Smooth muscle cell of the brain vasculature (primary cell): Measurements from ENCODE around the gene CAST.
"Not testable (repeated sequence)": the region's sequence is repeated elsewhere in the genome, so short reads cannot be mapped to it uniquely, and the experiment has no call there.

Experiments
- DNase-seq: peaks from one replicate; pipeline ENCODE4 v3.0.0-alpha.2; 2012; ENCODE audit warnings: low read depth, low spot score

Gene CAST

GRCh38 chr5:96661855-96662724 is at the start of gene CAST:
CAST (plus strand) TSS chr5:96662376; CDS start chr5:96662423, 47 bp downstream.
- no peak for DNase-seq

GRCh38 chr5:96614110-96614691 is 48.0 kb upstream of the CAST start:
- peak; percentile 76 for DNase-seq

- no peak for DNase-seq
These were observed 47.0 kb upstream of the CAST start for GRCh38 chr5:96615223-96615622.

GRCh38 chr5:96616801-96617200 is 45.4 kb upstream of the CAST start:
- DNase-seq = no peak

GRCh38 chr5:96618311-96619016 is 43.7 kb upstream of the CAST start:
- DNase-seq = not testable (repeated sequence)

- DNase-seq = no peak
These were observed 42.2 kb upstream of the CAST start for GRCh38 chr5:96619946-96620345.

GRCh38 chr5:96624596-96624995 is 37.6 kb upstream of the CAST start:
- no peak for DNase-seq

- no peak for DNase-seq
These were observed 36.8 kb upstream of the CAST start for GRCh38 chr5:96625365-96625764.

- no peak for DNase-seq
These were observed 35.2 kb upstream of the CAST start for GRCh38 chr5:96626956-96627355.

- no peak for DNase-seq
These were observed 34.3 kb upstream of the CAST start for GRCh38 chr5:96627792-96628398.

GRCh38 chr5:96628406-96628805 is 33.8 kb upstream of the CAST start:
- DNase-seq = no peak

- peak; percentile 43 for DNase-seq
These were observed 32.4 kb upstream of the CAST start for GRCh38 chr5:96629774-96630173.

- no peak for DNase-seq
These were observed 28.4 kb upstream of the CAST start for GRCh38 chr5:96633820-96634219.

GRCh38 chr5:96634881-96635280 is 27.3 kb upstream of the CAST start:
- DNase-seq = no peak

GRCh38 chr5:96636046-96636445 is 26.1 kb upstream of the CAST start:
- DNase-seq = no peak

GRCh38 chr5:96636594-96636993 is 25.6 kb upstream of the CAST start:
- DNase-seq = no peak

- no peak for DNase-seq
These were observed 25.0 kb upstream of the CAST start for GRCh38 chr5:96637196-96637595.

- DNase-seq = no peak
These were observed 23.6 kb upstream of the CAST start for GRCh38 chr5:96638561-96638960.

GRCh38 chr5:96640696-96641095 is 21.5 kb upstream of the CAST start:
- no peak for DNase-seq

GRCh38 chr5:96641368-96642280 is 20.6 kb upstream of the CAST start:
- DNase-seq = no peak

- no peak for DNase-seq
These were observed 19.9 kb upstream of the CAST start for GRCh38 chr5:96642281-96642640.
